SK-N-SH (cell line): Measurements from ENCODE around the gene PODN. TPM values are rescaled to one million over a fixed set of nuclear protein-coding genes. Genes with fewer than 3 reads are reported as not detected.

Experiments
- CTCF ChIA-PET: fragments of 300-600, 350-600 bp; formaldehyde crosslinking; extraction: SDS; loops from one replicate; lab custom pipeline; 2021; lab: Yijun Ruan, JAX
- POLR2A ChIA-PET: fragments of 350-600 bp; sonication (Branson Sonifier 250); formaldehyde crosslinking; extraction: SDS; loops from one replicate; lab custom pipeline; 2020; ENCODE audit warnings: antibody characterized with exemption, inconsistent platforms; lab: Yijun Ruan, JAX
- DNase-seq: peaks from one replicate; pipeline ENCODE4 v3.0.0; 2012
- H2AFZ ChIP-seq: fragments of 200-600 bp; sonication (generic); 2 replicates; pipeline ENCODE4 v1.8.1; 2016; ENCODE audit warnings: antibody characterized with exemption, mild to moderate bottlenecking, low read depth
- H3F3A ChIP-seq: fragments of 200-600 bp; sonication (generic); replicated peaks from 2 replicates; pipeline ENCODE3; 2016; ENCODE audit warnings: antibody characterized with exemption, mild to moderate bottlenecking; ENCODE audit not compliant: insufficient read depth
- H3K27ac ChIP-seq, 2 experiments: fragments of 200-500 bp in 1 of 2; fragments of 200-600 bp in 1 of 2; sonication (Bioruptor generic) in 1 of 2; sonication (generic), shearing (Covaris generic) in 1 of 2; 2 replicates each; pipeline versions ENCODE4 v1.5.1 to v1.6.1; 2014 to 2016; ENCODE audit warnings: low read depth in 2 of 2, inconsistent platforms in 1 of 2, low read length in 1 of 2, mild to moderate bottlenecking in 1 of 2, mixed read lengths in 1 of 2
- H3K27me3 ChIP-seq: fragments of 200-600 bp; sonication (generic), shearing (Covaris generic); 2 replicates; pipeline ENCODE4 v1.6.1; 2016; ENCODE audit warnings: mixed run types; ENCODE audit not compliant: insufficient read depth
- H3K36me3 ChIP-seq, 2 experiments: fragments of 200-500 bp in 1 of 2; fragments of 200-600 bp in 1 of 2; sonication (Bioruptor generic) in 1 of 2; sonication (generic) in 1 of 2; replicated peaks in 1 of 2; 2 replicates each; pipeline versions ENCODE3 to v1.5.1; 2014 to 2016; ENCODE audit warnings: low read length in 1 of 2, mild to moderate bottlenecking in 1 of 2; ENCODE audit not compliant: insufficient read depth in 2 of 2, control insufficient read depth in 1 of 2
- H3K4me1 ChIP-seq, 2 experiments: fragments of 200-500 bp in 1 of 2; fragments of 200-600 bp in 1 of 2; sonication (Bioruptor generic) in 1 of 2; sonication (generic), shearing (Covaris generic) in 1 of 2; 2 replicates each; pipeline versions ENCODE4 v1.5.1 to v1.6.1; 2014 to 2016; ENCODE audit warnings: low read depth in 1 of 2, low read length in 1 of 2, mixed run types in 1 of 2; ENCODE audit not compliant: insufficient read depth in 2 of 2, control insufficient read depth in 1 of 2
- H3K4me2 ChIP-seq: fragments of 200-600 bp; sonication (generic), shearing (Covaris generic); 2 replicates; pipeline ENCODE4 v1.6.1; 2017; ENCODE audit warnings: mixed run types
- H3K4me3 ChIP-seq, 2 experiments: fragments of 200-500 bp in 1 of 2; fragments of 200-600 bp in 1 of 2; sonication (Bioruptor generic) in 1 of 2; sonication (generic), shearing (Covaris generic) in 1 of 2; 2 replicates each; pipeline versions ENCODE4 v1.5.1 to v1.8.1; 2014 to 2016; ENCODE audit warnings: low read depth in 2 of 2, inconsistent platforms in 1 of 2, low read length in 1 of 2, mild to moderate bottlenecking in 1 of 2, mixed read lengths in 1 of 2, moderate library complexity in 1 of 2
- H3K79me2 ChIP-seq: fragments of 200-600 bp; sonication (generic); 2 replicates; pipeline ENCODE4 v1.8.1; 2017; ENCODE audit warnings: mild to moderate bottlenecking; ENCODE audit not compliant: insufficient read depth
- H3K9ac ChIP-seq: fragments of 200-600 bp; sonication (generic); 2 replicates; pipeline ENCODE4 v1.6.1; 2017; ENCODE audit warnings: mixed run types
- H3K9me2 ChIP-seq: fragments of 200-600 bp; sonication (generic); 2 replicates; pipeline ENCODE4 v1.6.1; 2017; ENCODE audit warnings: mixed run types
- H3K9me3 ChIP-seq: fragments of 200-600 bp; sonication (generic); 2 replicates; pipeline ENCODE4 v1.6.1; 2017; ENCODE audit warnings: mixed run types, mild to moderate bottlenecking, moderate library complexity
- H4K20me1 ChIP-seq: fragments of 200-600 bp; sonication (generic); 2 replicates; pipeline ENCODE4 v1.6.1; 2017; ENCODE audit warnings: mild to moderate bottlenecking, mixed run types; ENCODE audit not compliant: insufficient read depth
- ELF1 ChIP-seq: IDR thresholded peaks from 2 replicates; pipeline ENCODE4 v1.4.0; 2012
- EZH2phosphoT487 ChIP-seq: fragments of 200-600 bp; sonication (generic); IDR thresholded peaks from 2 replicates; pipeline ENCODE4 v1.6.1; 2017; ENCODE audit warnings: low read depth, mixed run types, mild to moderate bottlenecking, antibody characterized with exemption, moderate library complexity, borderline replicate concordance
- FOSL2 ChIP-seq: IDR thresholded peaks from 2 replicates; pipeline ENCODE4 v1.4.0; 2012; ENCODE audit warnings: low read depth, mild to moderate bottlenecking, moderate library complexity, borderline replicate concordance
- FOXJ3 ChIP-seq: sonication (generic); formaldehyde crosslinking; IDR thresholded peaks from 2 replicates; pipeline ENCODE4 v1.5.1; 2020; ENCODE audit warnings: mild to moderate bottlenecking, missing genetic modification reagents
- FOXM1 ChIP-seq: IDR thresholded peaks from 2 replicates; pipeline ENCODE4 v1.4.0; 2012; ENCODE audit warnings: low read depth, mild to moderate bottlenecking
- GABPA ChIP-seq: IDR thresholded peaks from 2 replicates; pipeline ENCODE4 v1.4.0; 2012; ENCODE audit warnings: low read depth, mild to moderate bottlenecking
- JUND ChIP-seq: IDR thresholded peaks from 2 replicates; pipeline ENCODE4 v1.4.0; 2012
- MXI1 ChIP-seq: IDR thresholded peaks from 2 replicates; pipeline ENCODE4 v1.6.1; 2012; ENCODE audit warnings: mild to moderate bottlenecking, low read depth, low read length, improper control_type of control experiment
- NFIC ChIP-seq: IDR thresholded peaks from 2 replicates; pipeline ENCODE4 v1.4.0; 2012; ENCODE audit warnings: borderline replicate concordance
- NRF1 ChIP-seq: IDR thresholded peaks from 2 replicates; pipeline ENCODE4 v1.6.1; 2012; ENCODE audit warnings: low read depth, mild to moderate bottlenecking, low read length
- RAD21 ChIP-seq: IDR thresholded peaks from 2 replicates; pipeline ENCODE4 v1.6.1; 2012; ENCODE audit warnings: mild to moderate bottlenecking, low read length
- RFX5 ChIP-seq: IDR thresholded peaks from 2 replicates; pipeline ENCODE4 v1.6.1; 2012; ENCODE audit warnings: mild to moderate bottlenecking, improper control_type of control experiment, low read length
- SIN3A ChIP-seq: IDR thresholded peaks from 2 replicates; pipeline ENCODE4 v1.6.1; 2012; ENCODE audit warnings: low read depth, mild to moderate bottlenecking, low read length, moderate library complexity, borderline replicate concordance
- SMC3 ChIP-seq: IDR thresholded peaks from 2 replicates; pipeline ENCODE4 v1.6.1; 2012; ENCODE audit warnings: low read depth, low read length, improper control_type of control experiment
- YY1 ChIP-seq: IDR thresholded peaks from 2 replicates; pipeline ENCODE4 v1.4.0; 2012; ENCODE audit warnings: low read depth, mild to moderate bottlenecking
- whole genome bisulfite sequencing: methylation state at CpG from one replicate; pipeline ENCODE4 v1.1.6; 2017; ENCODE audit warnings: low lambda C conversion rate; 5-methylcytosine and 5-hydroxymethylcytosine counted together
- polyA plus RNA-seq, 3 experiments: library from polyadenylated mRNA; depleted of rRNA; stranded (reverse); fragments of >200 nt; gene quantifications; 2 replicates each; pipeline ENCODE4 v1.2.3, GENCODE V29; 2012
- TF ChIP-seq, protein P1 (sequence below): fragments of 150-350 bp; IDR thresholded peaks from 2 replicates; pipeline ENCODE4 v1.6.1; 2017; ENCODE audit warnings: antibody characterized with exemption, low read length, low read depth, borderline replicate concordance
- TF ChIP-seq, protein P2 (sequence below): fragments of 200-600 bp; sonication (generic); IDR thresholded peaks from 2 replicates; pipeline ENCODE4 v1.6.1; 2017; ENCODE audit warnings: antibody characterized with exemption, mild to moderate bottlenecking, moderate library complexity
- TF ChIP-seq, protein P3 (sequence below): IDR thresholded peaks from 2 replicates; pipeline ENCODE4; 2012
- TF ChIP-seq, protein P4 (sequence below): IDR thresholded peaks from 2 replicates; pipeline ENCODE4 v1.4.0; 2012; ENCODE audit warnings: low read depth, borderline replicate concordance

Gene PODN
- polyA plus RNA-seq, 1 of the 3 experiments (the other 2 are of a cell fraction) = 2.0 TPM

DNA sequence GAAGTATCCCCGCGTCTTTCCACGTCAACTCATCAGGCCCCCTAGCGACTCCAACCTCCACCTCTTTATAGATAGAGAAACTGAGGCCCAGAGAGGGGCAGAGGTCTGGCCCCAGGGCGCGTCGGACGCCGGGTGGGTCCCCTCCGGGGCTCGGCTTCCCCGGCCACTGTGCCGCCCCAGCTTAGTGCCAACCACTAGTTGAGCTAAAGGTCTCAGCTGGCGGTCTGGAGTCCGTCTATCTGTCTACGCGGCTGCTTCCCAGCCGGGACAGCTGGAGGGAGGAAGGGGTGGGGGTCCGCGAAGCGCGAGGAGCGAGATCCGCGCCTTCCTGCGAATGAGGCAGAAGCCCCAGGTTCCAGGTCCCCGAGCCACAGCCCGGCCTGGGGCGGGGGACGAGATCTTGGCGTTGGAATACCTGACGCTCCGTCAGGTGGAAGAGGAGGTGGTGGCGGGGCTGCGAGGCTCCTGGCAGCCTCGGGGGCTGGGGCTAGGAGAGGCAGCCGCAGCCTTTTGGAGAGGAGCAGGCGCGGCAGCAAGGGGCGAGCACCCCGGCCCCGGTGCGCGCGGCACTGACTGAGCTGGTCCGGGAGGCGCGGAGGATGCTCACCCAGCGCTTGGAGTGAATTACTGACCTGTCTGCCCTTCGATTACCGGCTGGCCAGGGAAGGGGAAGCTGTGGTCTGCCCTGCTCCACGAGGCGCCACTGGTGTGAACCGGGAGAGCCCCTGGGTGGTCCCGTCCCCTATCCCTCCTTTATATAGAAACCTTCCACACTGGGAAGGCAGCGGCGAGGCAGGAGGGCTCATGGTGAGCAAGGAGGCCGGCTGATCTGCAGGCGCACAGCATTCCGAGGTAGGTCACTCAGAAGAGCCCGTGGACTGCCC is 937 bp downstream of the PODN start:
- Histone ChIP-seq H4K20me1 (no peaks in the 10 kb centered on the region), H3K4me2 (peak overlapping the region; percentile 97), H3K9me2 (no peaks in the 10 kb centered on the region), H3K4me3 (peak overlapping the region; percentile 54), H3K9ac (0 out of 2 replicates have a peak overlapping the region, but pooled peaks have one; percentile 39), H3K27ac (no peak overlapping the region), H3K36me3 (no peaks in the 10 kb centered on the region), H3K79me2 (no peaks in the 10 kb centered on the region), H3F3A (no peaks in the 10 kb centered on the region), H3K9me3 (no peaks in the 10 kb centered on the region), H2AFZ (no peak overlapping the region; the same call in 1 of the 2 replicates), H3K27me3 (no peaks in the 10 kb centered on the region), H3K4me1 (peaks cover 3 to 15% of the 10 kb centered on the region in 2 experiments; a peak in 2 of 4 replicates)
- ChIA-PET POLR2A (no interaction called here), CTCF (interaction anchor here (0.9 to 2.1 kb wide), 3 partner anchors 15 to 123 kb away, joined by 3 to 7 read pairs (median 4); no protein-coding TSS in a partner anchor)
- 36% methylated on average over 26 of the region's 61 CpGs for WGBS
- no peak for TF ChIP-seq NRF1
- no peak for TF ChIP-seq SMC3
- TF ChIP-seq YY1 = no peak
- TF ChIP-seq, protein P1, sequence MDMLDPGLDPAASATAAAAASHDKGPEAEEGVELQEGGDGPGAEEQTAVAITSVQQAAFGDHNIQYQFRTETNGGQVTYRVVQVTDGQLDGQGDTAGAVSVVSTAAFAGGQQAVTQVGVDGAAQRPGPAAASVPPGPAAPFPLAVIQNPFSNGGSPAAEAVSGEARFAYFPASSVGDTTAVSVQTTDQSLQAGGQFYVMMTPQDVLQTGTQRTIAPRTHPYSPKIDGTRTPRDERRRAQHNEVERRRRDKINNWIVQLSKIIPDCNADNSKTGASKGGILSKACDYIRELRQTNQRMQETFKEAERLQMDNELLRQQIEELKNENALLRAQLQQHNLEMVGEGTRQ = no peak
- TF ChIP-seq RFX5 = no peak
- no peak for TF ChIP-seq FOXJ3 (CRISPR knock-in tag)
- no peak for TF ChIP-seq MXI1
- TF ChIP-seq JUND = no peak
- TF ChIP-seq EZH2phosphoT487 = no peak
- TF ChIP-seq FOSL2 = no peak
- TF ChIP-seq, protein P2, sequence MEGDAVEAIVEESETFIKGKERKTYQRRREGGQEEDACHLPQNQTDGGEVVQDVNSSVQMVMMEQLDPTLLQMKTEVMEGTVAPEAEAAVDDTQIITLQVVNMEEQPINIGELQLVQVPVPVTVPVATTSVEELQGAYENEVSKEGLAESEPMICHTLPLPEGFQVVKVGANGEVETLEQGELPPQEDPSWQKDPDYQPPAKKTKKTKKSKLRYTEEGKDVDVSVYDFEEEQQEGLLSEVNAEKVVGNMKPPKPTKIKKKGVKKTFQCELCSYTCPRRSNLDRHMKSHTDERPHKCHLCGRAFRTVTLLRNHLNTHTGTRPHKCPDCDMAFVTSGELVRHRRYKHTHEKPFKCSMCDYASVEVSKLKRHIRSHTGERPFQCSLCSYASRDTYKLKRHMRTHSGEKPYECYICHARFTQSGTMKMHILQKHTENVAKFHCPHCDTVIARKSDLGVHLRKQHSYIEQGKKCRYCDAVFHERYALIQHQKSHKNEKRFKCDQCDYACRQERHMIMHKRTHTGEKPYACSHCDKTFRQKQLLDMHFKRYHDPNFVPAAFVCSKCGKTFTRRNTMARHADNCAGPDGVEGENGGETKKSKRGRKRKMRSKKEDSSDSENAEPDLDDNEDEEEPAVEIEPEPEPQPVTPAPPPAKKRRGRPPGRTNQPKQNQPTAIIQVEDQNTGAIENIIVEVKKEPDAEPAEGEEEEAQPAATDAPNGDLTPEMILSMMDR = no peak
- TF ChIP-seq, protein P3, sequence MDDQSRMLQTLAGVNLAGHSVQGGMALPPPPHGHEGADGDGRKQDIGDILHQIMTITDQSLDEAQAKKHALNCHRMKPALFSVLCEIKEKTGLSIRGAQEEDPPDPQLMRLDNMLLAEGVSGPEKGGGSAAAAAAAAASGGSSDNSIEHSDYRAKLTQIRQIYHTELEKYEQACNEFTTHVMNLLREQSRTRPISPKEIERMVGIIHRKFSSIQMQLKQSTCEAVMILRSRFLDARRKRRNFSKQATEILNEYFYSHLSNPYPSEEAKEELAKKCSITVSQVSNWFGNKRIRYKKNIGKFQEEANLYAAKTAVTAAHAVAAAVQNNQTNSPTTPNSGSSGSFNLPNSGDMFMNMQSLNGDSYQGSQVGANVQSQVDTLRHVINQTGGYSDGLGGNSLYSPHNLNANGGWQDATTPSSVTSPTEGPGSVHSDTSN = no peak
- TF ChIP-seq NFIC = no peak
- no peak for TF ChIP-seq ELF1
- TF ChIP-seq SIN3A = no peak
- TF ChIP-seq RAD21 = no peak; the same call in 1 of the 2 replicates
- TF ChIP-seq GABPA = no peak
- TF ChIP-seq, protein P4, sequence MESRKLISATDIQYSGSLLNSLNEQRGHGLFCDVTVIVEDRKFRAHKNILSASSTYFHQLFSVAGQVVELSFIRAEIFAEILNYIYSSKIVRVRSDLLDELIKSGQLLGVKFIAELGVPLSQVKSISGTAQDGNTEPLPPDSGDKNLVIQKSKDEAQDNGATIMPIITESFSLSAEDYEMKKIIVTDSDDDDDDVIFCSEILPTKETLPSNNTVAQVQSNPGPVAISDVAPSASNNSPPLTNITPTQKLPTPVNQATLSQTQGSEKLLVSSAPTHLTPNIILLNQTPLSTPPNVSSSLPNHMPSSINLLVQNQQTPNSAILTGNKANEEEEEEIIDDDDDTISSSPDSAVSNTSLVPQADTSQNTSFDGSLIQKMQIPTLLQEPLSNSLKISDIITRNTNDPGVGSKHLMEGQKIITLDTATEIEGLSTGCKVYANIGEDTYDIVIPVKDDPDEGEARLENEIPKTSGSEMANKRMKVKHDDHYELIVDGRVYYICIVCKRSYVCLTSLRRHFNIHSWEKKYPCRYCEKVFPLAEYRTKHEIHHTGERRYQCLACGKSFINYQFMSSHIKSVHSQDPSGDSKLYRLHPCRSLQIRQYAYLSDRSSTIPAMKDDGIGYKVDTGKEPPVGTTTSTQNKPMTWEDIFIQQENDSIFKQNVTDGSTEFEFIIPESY = no peak
- TF ChIP-seq FOXM1 = no peak
- peak; percentile 72 for DNase-seq
